ENCODE measurements around the gene GDPD4.

DNA sequence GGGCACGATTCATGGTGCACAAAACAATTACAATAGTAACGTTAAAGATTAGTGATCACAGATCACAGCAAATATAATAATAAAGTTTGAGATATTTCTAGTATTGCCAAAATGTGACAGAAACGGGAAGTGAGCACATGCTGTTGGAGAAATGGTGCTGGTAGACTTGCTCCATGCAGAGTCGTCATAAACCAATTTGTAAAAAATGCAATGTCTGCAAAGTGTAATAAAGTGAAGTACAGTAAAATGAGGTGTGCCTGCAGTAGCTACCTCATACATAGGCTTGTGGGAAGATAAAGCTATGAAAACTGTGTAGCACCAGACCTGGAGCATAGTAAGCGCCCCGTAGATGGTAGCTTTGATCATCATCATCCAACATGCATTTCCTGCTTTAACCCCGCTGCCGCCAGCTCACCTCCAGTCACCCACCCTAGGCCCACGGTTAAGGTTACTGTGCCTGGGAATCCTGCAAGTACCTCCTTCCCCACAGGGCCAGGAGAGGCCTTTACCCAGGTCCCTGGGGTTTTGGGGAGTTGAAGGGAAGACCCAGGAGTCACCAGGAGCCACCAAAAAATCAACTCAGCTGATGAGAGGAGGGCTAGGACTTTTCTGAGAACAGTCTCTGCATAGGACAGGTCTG, 114.3 kb downstream of the GDPD4 start:
- no peak for TF ChIP-seq BHLHE40 (IDR thresholded peaks at IDR 0.05; ENCODE audit: low read depth, low read length)
- TF ChIP-seq, protein P1, sequence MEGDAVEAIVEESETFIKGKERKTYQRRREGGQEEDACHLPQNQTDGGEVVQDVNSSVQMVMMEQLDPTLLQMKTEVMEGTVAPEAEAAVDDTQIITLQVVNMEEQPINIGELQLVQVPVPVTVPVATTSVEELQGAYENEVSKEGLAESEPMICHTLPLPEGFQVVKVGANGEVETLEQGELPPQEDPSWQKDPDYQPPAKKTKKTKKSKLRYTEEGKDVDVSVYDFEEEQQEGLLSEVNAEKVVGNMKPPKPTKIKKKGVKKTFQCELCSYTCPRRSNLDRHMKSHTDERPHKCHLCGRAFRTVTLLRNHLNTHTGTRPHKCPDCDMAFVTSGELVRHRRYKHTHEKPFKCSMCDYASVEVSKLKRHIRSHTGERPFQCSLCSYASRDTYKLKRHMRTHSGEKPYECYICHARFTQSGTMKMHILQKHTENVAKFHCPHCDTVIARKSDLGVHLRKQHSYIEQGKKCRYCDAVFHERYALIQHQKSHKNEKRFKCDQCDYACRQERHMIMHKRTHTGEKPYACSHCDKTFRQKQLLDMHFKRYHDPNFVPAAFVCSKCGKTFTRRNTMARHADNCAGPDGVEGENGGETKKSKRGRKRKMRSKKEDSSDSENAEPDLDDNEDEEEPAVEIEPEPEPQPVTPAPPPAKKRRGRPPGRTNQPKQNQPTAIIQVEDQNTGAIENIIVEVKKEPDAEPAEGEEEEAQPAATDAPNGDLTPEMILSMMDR (conservative IDR thresholded peaks at IDR 0.05; ENCODE audit: low read depth, low read length) = no peak
